ENCODE measurements around the gene CCDC82.

DNA sequence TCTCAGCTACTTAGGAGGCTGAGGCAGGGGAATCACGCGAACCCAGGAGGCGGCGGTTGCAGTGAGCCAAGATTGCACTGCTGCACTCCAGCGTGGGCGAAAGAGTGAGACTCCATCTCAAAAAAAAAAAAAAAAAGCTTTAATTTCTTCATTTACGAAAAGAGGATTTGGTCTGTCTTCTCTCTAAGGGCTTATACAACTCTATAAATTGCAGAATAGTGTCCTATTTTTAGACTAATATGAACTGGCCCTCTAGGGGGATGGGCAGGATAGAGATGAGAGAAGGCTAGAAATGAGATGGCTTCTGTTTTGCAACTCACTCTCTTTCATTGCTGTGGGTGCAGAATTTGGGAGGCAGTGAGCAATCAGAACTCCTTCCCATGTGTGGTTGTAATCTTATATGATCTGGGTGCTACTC lies 58.0 kb downstream of the CCDC82 start:
- TF ChIP-seq POLR2A (IDR thresholded peaks at IDR 0.05; ENCODE audit: low read depth, low read length) (no peak), POLR2AphosphoS5 (IDR thresholded peaks at IDR 0.05; ENCODE audit: low read depth, low read length) (no peak)

Data from GM12892 (cell line).